GM23248 (cell line): ENCODE data around the gene ICA1.

Experiments
- EZH2 ChIP-seq: fragments of 200-600 bp; sonication (generic); IDR thresholded peaks from 2 replicates; pipeline ENCODE4 v1.6.1; 2018; ENCODE audit warnings: antibody characterized with exemption, mild to moderate bottlenecking; ENCODE audit not compliant: insufficient read depth, poor library complexity, severe bottlenecking
- EZH2phosphoT487 ChIP-seq: fragments of 200-600 bp; sonication (generic); IDR thresholded peaks from 2 replicates; pipeline ENCODE4 v1.6.1; 2018; ENCODE audit warnings: antibody characterized with exemption, moderate library complexity, mild to moderate bottlenecking, low read depth; ENCODE audit not compliant: insufficient read depth

- no peak for TF ChIP-seq EZH2phosphoT487
- no peak for TF ChIP-seq EZH2
Measured at GRCh38 chr7:8286118-8286517, 24.2 kb upstream of the ICA1 start.
